HepG2 (cell line): ENCODE data around the gene CALML5. TPM values are rescaled to one million over a fixed set of nuclear protein-coding genes. Genes with fewer than 3 reads are reported as not detected.
A peak's percentile ranks its signal among the peaks of the same experiment; 100 is the strongest.

Source experiments
- FOXA3 ChIP-seq: IDR thresholded peaks from 2 replicates; pipeline ENCODE4 v1.6.1; 2016; ENCODE audit warnings: missing genetic modification reagents, missing compliant biosample characterization
- HDAC1 ChIP-seq: sonication (generic); formaldehyde crosslinking; IDR thresholded peaks from 2 replicates; pipeline ENCODE4 v1.5.1; 2020; ENCODE audit warnings: mild to moderate bottlenecking, missing genetic modification reagents
- MXD4 ChIP-seq: IDR thresholded peaks from 2 replicates; pipeline ENCODE4 v1.6.1; 2016; ENCODE audit warnings: mild to moderate bottlenecking, missing biosample characterization, missing genetic modification reagents
- MXI1 ChIP-seq: IDR thresholded peaks from 3 replicates; pipeline ENCODE4 v1.6.1; 2012; ENCODE audit warnings: low read depth, low read length, inconsistent platforms, borderline replicate concordance
- NR2C2 ChIP-seq: sonication (generic); formaldehyde crosslinking; IDR thresholded peaks from 2 replicates; pipeline ENCODE4 v1.4.0; 2020; ENCODE audit warnings: missing genetic modification reagents, mild to moderate bottlenecking, moderate library complexity, borderline replicate concordance
- POGZ ChIP-seq: sonication (generic); formaldehyde crosslinking; IDR thresholded peaks from 2 replicates; pipeline ENCODE4 v1.4.0; 2020; ENCODE audit warnings: mild to moderate bottlenecking, missing genetic modification reagents
- PRPF4 ChIP-seq: fragments of 200-400 bp; formaldehyde crosslinking; IDR thresholded peaks from 2 replicates; pipeline ENCODE4 v1.6.1; 2016; ENCODE audit warnings: low read length, low read depth; ENCODE audit not compliant: poor library complexity, severe bottlenecking
- SMAD9 ChIP-seq: sonication (generic); formaldehyde crosslinking; IDR thresholded peaks from 2 replicates; pipeline ENCODE4 v1.5.1; 2020; ENCODE audit warnings: mild to moderate bottlenecking, missing genetic modification reagents
- SOX5 ChIP-seq: IDR thresholded peaks from 2 replicates; pipeline ENCODE4 v1.6.1; 2016; ENCODE audit warnings: borderline replicate concordance
- TEAD2 ChIP-seq: sonication (generic); formaldehyde crosslinking; IDR thresholded peaks from 2 replicates; pipeline ENCODE4 v1.9.0; 2021; ENCODE audit warnings: missing genetic modification reagents
- ZBTB8A ChIP-seq: sonication (generic); formaldehyde crosslinking; IDR thresholded peaks from 2 replicates; pipeline ENCODE4 v1.4.0; 2020; ENCODE audit warnings: mild to moderate bottlenecking, low read depth, missing genetic modification reagents, borderline replicate concordance
- ZNF274 ChIP-seq: sonication (generic); formaldehyde crosslinking; IDR thresholded peaks from 2 replicates; pipeline ENCODE4 v1.5.1; 2020; ENCODE audit warnings: mild to moderate bottlenecking, missing genetic modification reagents
- ZNF331 ChIP-seq: sonication (generic); formaldehyde crosslinking; IDR thresholded peaks from 2 replicates; pipeline ENCODE4 v1.4.0; 2020; ENCODE audit warnings: missing genetic modification reagents
- ZNF441 ChIP-seq: sonication (generic); formaldehyde crosslinking; IDR thresholded peaks from 2 replicates; pipeline ENCODE4 v1.7.0; 2021; ENCODE audit warnings: missing genetic modification reagents, borderline replicate concordance
- ZNF446 ChIP-seq: sonication (generic); formaldehyde crosslinking; IDR thresholded peaks from 2 replicates; pipeline ENCODE4 v1.5.0; 2020; ENCODE audit warnings: mild to moderate bottlenecking, missing genetic modification reagents
- ZNF784 ChIP-seq: sonication (generic); formaldehyde crosslinking; IDR thresholded peaks from 2 replicates; pipeline ENCODE4 v1.5.1; 2020; ENCODE audit warnings: missing genetic modification reagents, mild to moderate bottlenecking, borderline replicate concordance
- polyA plus RNA-seq, 8 experiments: library from polyadenylated mRNA; depleted of rRNA in 3 of 8; stranded (reverse) in 7 of 8; unstranded in 1 of 8; fragments of >200 nt; fragmentation: Illumina TruSeq in 4 of 8; extraction: Trizol in 4 of 8; gene quantifications; 2 replicates each; pipeline versions ENCODE4 v1.2.1 to v1.2.3, GENCODE V29; 2011 to 2016; ENCODE audit warnings: low read depth in 4 of 8, missing spikeins in 1 of 8, mixed read lengths in 1 of 8; ENCODE audit not compliant: insufficient read depth in 1 of 8
- total RNA-seq, 5 experiments: library from RNA; depleted of rRNA; stranded (reverse); fragments of >200 nt; fragmentation: Illumina TruSeq; extraction: Trizol; gene quantifications; 2 replicates each; pipeline ENCODE4 v1.2.3, GENCODE V29; 2016; ENCODE audit warnings: low read depth in 1 of 5
- TF ChIP-seq, protein P1 (sequence below): sonication (generic); formaldehyde crosslinking; IDR thresholded peaks from 2 replicates; pipeline ENCODE4 v1.4.0; 2020; ENCODE audit warnings: mild to moderate bottlenecking, low read depth, missing genetic modification reagents
- TF ChIP-seq, protein P2 (sequence below): sonication (generic); formaldehyde crosslinking; IDR thresholded peaks from 2 replicates; pipeline ENCODE4 v1.5.1; 2020; ENCODE audit warnings: mild to moderate bottlenecking, missing genetic modification reagents, borderline replicate concordance
- TF ChIP-seq, protein P3 (sequence below): sonication (generic); formaldehyde crosslinking; conservative IDR thresholded peaks from 2 replicates; pipeline ENCODE4 v1.4.0; 2020; ENCODE audit warnings: missing genetic modification reagents

The CALML5 gene
- total and polyA plus RNA-seq, 2 of the 13 experiments (the other 11 are each of a cell fraction or from before 2014, with no cell fraction given), result not detected

- TF ChIP-seq, protein P1, sequence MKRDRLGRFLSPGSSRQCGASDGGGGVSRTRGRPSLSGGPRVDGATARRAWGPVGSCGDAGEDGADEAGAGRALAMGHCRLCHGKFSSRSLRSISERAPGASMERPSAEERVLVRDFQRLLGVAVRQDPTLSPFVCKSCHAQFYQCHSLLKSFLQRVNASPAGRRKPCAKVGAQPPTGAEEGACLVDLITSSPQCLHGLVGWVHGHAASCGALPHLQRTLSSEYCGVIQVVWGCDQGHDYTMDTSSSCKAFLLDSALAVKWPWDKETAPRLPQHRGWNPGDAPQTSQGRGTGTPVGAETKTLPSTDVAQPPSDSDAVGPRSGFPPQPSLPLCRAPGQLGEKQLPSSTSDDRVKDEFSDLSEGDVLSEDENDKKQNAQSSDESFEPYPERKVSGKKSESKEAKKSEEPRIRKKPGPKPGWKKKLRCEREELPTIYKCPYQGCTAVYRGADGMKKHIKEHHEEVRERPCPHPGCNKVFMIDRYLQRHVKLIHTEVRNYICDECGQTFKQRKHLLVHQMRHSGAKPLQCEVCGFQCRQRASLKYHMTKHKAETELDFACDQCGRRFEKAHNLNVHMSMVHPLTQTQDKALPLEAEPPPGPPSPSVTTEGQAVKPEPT, result no peak
- no peak for TF ChIP-seq MXD4 (CRISPR knock-in tag)
- peak; percentile 61 for TF ChIP-seq HDAC1 (CRISPR knock-in tag)
- peak; percentile 56; the same call in 1 of the 2 replicates for TF ChIP-seq ZNF331 (CRISPR knock-in tag)
- TF ChIP-seq SOX5, result peak; percentile 56; the same call in 1 of the 2 replicates
- TF ChIP-seq, protein P2, sequence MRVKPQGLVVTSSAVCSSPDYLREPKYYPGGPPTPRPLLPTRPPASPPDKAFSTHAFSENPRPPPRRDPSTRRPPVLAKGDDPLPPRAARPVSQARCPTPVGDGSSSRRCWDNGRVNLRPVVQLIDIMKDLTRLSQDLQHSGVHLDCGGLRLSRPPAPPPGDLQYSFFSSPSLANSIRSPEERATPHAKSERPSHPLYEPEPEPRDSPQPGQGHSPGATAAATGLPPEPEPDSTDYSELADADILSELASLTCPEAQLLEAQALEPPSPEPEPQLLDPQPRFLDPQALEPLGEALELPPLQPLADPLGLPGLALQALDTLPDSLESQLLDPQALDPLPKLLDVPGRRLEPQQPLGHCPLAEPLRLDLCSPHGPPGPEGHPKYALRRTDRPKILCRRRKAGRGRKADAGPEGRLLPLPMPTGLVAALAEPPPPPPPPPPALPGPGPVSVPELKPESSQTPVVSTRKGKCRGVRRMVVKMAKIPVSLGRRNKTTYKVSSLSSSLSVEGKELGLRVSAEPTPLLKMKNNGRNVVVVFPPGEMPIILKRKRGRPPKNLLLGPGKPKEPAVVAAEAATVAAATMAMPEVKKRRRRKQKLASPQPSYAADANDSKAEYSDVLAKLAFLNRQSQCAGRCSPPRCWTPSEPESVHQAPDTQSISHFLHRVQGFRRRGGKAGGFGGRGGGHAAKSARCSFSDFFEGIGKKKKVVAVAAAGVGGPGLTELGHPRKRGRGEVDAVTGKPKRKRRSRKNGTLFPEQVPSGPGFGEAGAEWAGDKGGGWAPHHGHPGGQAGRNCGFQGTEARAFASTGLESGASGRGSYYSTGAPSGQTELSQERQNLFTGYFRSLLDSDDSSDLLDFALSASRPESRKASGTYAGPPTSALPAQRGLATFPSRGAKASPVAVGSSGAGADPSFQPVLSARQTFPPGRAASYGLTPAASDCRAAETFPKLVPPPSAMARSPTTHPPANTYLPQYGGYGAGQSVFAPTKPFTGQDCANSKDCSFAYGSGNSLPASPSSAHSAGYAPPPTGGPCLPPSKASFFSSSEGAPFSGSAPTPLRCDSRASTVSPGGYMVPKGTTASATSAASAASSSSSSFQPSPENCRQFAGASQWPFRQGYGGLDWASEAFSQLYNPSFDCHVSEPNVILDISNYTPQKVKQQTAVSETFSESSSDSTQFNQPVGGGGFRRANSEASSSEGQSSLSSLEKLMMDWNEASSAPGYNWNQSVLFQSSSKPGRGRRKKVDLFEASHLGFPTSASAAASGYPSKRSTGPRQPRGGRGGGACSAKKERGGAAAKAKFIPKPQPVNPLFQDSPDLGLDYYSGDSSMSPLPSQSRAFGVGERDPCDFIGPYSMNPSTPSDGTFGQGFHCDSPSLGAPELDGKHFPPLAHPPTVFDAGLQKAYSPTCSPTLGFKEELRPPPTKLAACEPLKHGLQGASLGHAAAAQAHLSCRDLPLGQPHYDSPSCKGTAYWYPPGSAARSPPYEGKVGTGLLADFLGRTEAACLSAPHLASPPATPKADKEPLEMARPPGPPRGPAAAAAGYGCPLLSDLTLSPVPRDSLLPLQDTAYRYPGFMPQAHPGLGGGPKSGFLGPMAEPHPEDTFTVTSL, result peak; percentile 44; the same call in 1 of the 2 replicates
- no peak for TF ChIP-seq ZNF446 (CRISPR knock-in tag)
- TF ChIP-seq FOXA3, result peak; percentile 80
- TF ChIP-seq ZNF441 (CRISPR knock-in tag), result no peak
- TF ChIP-seq MXI1, result no peak
- TF ChIP-seq PRPF4, result no peak
- TF ChIP-seq ZNF784 (CRISPR knock-in tag), result no peak
- no peak for TF ChIP-seq TEAD2 (CRISPR knock-in tag)
- TF ChIP-seq ZBTB8A, result no peak
- no peak for TF ChIP-seq SMAD9 (CRISPR knock-in tag)
- peak; percentile 27; the same call in 1 of the 2 replicates for TF ChIP-seq POGZ
- TF ChIP-seq NR2C2 (CRISPR knock-in tag), result no peak; the same call in 1 of the 2 replicates
- TF ChIP-seq, protein P3, sequence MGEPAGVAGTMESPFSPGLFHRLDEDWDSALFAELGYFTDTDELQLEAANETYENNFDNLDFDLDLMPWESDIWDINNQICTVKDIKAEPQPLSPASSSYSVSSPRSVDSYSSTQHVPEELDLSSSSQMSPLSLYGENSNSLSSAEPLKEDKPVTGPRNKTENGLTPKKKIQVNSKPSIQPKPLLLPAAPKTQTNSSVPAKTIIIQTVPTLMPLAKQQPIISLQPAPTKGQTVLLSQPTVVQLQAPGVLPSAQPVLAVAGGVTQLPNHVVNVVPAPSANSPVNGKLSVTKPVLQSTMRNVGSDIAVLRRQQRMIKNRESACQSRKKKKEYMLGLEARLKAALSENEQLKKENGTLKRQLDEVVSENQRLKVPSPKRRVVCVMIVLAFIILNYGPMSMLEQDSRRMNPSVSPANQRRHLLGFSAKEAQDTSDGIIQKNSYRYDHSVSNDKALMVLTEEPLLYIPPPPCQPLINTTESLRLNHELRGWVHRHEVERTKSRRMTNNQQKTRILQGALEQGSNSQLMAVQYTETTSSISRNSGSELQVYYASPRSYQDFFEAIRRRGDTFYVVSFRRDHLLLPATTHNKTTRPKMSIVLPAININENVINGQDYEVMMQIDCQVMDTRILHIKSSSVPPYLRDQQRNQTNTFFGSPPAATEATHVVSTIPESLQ (CRISPR knock-in tag), result no peak
- no peak for TF ChIP-seq ZNF274 (CRISPR knock-in tag)
Observed at GRCh38 chr10:5518143-5518542, 18.8 kb upstream of the CALML5 start (continued).
